NCI-H2029 treated with DMSO at 0.1 percent for 48 hours (cell line): ENCODE data around the gene KRTAP5-5.
"Not testable (repeated sequence)": the region's sequence is repeated elsewhere in the genome, so short reads cannot be mapped to it uniquely, and the experiment has no call there.

Experiments used
- DNase-seq: peaks from one replicate; lab custom pipeline; 2025; lab: John Stamatoyannopoulos, UW

KRTAP5-5 gene

DNA sequence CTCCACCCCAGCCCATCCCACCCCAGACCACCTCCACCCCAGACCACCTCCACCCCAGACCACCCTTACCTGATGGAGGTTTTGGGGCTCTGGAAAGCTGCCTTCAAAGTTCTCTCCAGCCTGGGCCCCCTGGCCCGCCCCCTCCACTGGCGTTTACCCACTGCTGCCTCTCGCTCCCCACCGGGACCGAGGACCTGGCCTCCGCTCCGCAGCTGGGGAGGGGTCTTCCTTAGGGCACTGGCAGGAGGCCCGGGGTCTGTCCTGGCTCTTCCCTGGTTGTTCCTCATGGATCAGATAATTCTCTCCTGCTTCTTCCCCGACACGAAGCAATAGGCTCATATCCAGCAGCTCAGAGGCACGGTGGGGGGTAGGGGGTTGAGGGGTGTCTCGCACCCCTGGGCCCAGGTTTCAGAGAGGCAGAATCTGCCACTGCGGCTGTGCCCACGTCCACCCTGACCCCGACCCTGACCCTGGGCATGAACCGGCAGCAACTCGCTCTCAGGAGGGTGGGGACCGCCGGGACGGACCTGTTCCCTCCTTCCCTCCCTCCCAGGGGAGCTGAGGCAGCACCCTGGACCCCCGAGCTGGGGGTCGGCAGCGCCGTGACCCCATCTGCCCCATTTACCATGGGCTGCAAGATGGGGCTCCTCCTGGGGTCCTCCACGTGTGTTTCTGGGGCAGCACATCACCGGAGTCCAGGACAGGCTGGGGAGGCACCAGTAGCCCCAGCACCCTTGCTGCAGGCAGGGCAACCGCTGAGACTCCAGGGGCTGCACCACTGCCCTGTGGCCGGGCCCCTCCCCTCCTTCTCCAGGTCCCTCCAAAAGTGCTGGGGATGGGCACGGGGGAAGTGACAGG, 12.9 kb downstream of the KRTAP5-5 start:
- DNase-seq, result no peak

DNA sequence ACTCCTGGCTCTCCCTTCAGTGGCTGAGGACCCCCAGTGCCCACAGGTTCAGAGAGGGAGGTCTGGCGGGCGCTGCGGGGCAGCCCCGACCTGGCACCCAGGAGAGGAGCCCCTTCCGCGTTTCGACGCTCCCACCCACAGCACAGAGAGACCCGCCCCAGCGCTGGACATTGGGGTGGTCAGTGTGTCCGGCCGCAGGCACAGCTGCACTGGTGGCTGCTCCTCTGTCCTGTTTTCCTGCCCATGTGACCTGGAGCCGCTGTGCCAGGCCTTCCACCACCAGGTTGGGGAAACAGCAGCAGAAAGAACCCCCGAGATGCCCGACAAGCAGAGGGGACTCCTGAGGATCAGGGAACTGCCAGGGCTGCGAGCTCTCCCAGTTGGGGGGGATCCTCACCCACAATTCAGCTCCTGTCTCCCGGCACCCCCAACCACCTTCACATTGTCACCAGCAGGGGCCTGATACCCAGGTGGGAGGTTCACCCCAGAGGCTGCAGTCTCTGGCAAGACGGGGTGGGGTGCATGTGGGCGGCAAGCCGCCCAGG, 13.6 kb downstream of the KRTAP5-5 start:
- DNase-seq, result no peak

DNA sequence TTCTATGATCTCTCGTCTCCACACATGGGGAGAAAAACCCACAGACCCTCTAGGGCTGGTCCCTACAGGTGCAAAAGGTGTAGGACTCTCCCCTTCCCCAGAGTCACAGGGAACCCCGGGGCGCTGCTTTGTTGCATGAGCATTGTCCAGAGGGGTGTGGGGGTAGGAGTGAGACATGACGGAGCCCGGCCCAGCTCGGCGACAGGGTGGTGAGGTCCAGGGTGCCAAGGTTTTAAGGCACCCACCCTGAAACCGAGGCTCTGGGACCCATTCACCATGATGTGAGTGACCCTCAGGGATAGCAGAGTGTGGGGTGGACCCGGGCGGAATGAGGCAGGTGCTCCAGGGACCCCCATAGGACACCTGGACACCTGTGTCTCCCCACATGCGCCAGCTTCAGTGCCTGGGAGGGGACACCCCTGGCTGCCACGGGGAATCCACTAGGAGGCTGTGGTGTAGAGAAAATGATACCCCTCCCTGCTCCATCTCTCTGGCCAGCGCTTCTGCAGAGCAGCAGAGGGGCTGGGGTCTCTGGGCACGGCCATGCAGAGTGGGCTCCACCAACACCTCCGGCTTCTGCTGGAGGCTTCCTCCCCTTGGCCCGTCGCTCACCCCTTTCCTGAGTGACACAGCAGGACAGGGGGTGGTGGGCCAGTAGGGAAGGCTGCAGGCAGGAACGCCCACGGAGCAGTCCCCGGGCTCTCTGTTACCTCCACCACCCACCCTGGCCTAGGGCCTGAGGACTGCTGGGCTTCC, 15.2 kb downstream of the KRTAP5-5 start:
- DNase-seq, result no peak

DNA sequence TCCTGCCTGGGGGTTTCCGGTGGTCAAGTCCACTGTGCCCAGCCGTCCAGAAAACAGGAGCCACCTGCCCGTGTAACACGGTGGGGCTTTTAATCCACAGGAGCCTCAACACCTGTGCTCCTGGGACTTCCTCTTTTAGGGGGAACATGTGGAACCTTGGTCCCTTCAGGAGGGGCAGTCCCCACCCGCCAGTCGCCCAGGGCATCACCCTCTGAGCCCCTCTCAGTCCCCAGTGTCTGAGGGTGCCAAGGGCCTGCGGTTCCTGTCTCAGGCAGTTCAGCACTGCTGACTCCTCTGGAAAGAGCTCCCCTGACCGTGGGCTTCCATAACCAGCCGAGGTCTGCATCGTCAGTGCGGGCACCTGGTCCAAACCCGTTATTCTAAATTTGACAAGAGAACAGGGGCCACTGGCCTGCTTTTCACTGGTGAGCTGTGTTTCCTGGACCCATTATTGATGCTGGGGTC, 15.8 kb downstream of the KRTAP5-5 start:
- DNase-seq, result no peak

DNA sequence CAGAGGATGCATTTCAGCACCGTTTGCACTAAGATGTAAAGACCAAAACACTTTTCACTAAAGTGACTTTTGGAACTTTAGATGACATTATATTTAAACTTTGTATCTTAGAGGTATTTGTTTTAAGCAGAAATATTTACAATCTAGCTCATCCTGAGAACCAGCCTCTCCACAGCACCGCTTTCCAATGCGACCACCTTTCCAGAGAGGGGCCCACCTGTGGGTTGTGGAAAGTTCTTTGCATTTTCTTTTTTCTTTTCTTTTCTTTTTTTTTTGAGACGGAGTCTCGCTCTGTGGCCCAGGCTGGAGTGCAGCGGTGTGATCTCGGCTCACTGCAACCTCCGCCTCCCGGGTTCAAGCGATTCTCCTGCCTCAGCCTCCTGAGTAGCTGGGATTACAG, 17.0 kb downstream of the KRTAP5-5 start:
- not testable (repeated sequence) for DNase-seq

DNA sequence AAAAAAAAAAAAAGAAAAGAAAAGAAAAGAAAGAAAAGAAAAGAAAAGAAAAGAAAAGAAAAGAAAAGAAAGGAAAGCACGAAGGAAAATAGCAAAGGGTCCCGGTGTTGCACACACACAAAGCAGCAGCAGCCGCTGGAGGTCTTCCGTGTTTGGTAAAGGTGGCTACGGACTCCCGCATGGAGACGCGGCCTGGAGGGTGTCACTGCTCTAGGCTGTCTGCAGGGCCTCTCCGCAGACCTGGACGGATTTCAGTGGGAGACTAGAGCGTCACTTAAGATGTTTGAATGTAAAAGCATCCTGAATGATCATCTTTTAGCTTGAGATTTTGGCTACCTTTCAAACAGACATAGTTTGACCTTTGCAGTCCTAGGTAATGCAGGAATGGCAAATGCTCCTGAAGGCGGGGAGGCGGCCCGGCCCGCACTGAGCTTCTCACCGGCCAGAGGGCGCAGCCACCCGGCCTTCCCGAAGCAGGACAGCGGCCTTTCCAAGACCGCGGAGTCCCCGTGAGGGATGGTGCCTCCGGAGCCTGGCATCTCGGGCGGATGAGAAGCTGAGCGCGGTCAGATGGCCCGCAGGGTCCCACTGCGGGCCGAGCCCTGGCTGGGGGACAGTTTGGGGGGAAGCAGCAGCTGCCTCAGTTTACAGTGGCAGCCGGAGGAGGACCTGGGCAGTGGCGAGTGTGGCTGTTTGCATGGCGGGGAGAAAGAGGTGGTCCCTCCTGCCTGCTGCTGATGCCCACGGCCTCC, 18.5 kb downstream of the KRTAP5-5 start:
- DNase-seq, result no peak

DNA sequence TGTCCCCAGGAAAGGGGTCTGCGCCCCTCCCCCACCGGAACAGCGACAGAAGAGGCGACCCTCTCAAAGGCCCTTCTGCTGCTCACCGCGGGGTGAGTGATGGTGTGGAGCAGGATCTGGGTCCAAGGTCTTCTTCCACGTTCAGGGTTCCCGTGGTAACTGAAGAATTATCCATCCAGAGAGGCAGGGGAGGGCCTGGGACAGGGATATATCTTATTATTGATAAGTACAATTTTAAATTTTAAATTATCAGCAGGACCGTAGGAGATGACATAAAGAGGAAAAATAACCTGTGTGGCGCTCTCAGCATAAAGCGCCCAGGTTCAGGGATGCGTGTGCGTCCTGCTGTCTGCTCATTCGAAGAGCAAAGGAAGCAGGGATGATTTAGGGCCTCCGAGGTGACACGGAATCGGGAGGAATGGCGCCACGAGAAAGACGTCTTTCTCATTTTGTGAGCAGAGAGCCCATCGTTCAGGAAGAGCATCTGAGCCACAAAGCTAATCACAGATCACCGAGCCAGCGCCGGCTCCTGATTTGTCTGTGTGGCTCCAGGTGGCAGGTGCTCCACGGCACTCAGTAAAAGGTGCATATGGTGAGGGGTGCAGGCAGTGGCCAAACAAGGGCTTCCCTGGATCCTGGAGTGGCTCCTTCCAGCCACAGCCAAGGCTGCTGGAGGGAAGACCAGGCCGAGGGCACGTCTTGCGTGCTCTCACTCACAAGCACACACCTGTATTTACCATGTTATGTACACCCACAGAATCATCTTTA, 19.3 kb downstream of the KRTAP5-5 start:
- no peak for DNase-seq

DNA sequence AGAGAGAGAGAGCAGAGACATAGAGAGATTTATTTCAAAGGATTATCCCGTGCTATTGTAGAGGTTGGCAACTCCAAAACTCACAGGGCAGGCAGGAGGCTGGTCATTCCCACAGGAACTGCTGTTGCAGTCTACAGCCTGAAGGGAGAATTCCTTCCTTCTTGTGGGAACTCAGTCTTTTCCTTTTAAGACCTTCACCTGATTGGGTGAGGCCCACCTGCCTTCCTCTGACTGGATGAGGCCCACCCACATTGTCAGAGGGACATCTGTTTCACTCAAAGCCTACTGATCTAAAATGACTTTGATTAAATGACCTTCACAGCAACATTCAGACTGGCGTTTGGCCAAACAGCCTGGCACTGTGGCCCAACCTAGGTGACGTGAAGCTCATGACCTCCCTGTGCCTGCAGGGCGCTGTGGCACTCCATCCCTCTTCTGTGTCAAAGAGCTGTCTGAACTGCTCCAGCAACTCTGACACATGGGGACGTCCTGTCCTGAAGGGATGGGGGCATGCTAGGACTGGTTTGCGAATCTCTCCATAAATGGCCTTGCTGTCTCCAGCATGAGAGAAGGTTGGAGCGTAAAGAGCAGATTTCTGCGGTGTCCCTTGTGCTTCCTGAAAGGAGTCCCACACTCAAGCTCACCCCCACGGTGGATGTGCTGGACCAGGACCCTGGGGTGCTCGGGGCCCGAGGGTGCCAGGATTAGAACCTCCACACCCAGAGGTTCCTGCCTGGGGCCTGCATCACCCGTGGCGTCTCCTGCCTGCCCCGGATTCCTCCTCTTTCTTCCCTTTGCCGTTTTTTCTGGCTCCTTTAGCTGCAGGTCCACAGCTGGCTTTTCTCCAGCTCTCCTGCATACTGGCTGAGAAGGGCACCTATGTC, 20.7 kb downstream of the KRTAP5-5 start:
- DNase-seq, result no peak

DNA sequence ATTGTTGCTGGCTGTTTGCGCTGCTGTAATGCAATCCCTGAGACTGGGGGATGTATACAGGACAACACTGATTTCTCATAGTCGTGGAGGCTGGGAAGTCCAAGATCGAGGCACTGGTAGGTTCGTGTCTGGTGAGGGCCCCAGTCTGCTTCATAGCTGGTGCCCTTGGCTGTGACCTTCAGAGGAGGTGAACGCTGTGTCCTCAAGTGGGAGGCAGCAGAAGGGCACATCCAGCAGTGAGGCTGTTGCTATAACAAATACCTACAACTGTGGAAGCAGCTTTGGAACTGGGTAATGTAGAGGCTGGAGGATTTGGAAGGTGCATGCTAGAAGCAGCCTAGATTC, 21.3 kb downstream of the KRTAP5-5 start:
- peak; percentile 50 for DNase-seq

DNA sequence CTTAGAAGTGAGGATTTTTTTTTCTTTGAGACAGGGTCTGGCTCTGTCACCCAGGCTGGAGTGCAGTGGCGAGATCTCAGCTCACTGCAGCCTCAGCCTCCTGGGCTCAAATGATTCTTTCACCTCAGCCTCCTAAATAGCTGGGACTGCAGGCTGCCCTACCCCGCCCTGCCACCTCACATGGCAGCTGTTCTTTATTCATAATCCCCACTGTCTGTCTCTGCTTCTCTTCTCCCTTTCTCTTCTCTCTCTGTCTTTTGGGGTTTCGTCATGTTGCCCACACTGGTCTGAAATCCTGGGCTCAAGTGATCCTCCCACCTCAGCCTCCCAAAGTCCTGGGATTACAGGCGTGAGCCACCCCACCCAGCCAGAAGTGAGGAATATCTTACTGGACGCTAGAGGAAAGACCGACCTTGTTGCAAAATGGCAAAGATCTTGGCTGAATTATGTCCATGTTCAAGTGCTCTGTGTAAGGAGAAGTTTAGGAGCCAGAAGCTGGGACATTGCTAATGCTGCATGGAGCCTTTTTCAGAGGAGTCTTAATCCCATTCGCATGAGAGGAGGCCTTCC, 21.9 kb downstream of the KRTAP5-5 start:
- DNase-seq, result no peak

DNA sequence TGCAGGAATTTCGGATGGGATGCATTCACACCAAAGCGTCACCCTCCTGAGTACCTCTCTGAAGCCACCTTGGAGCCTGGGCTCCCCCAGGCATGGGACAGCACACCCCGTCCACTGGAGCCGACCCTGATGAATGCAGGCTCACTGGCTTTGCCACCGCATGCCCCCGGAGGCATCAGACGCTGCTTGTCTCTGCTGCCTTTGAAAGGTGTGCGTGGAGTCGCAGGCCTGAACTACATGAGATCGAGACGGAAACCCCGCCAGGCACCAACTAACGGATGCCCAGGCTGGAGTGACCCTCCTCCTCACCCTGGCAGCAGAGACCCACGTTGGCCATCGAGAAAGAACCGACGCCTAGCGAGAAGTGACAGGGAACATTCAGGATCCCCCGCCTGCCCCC, 22.5 kb downstream of the KRTAP5-5 start:
- DNase-seq, result no peak

DNA sequence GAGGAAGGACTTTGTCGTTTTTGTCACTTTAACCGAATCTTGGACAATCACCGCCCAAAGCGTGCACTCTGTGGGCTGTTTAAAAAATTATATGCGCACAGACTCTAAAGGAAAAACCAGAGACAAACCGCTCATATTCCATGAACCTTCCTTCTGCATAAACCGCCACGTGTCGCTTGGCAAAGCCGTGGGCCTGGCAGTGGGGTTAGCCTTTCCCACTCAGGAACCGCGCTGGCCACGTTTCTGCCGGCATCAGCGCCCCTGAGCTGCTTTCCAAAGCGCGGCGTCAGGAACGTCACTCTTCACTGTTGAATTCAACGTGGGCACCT, 22.8 kb downstream of the KRTAP5-5 start:
- DNase-seq, result no peak

DNA sequence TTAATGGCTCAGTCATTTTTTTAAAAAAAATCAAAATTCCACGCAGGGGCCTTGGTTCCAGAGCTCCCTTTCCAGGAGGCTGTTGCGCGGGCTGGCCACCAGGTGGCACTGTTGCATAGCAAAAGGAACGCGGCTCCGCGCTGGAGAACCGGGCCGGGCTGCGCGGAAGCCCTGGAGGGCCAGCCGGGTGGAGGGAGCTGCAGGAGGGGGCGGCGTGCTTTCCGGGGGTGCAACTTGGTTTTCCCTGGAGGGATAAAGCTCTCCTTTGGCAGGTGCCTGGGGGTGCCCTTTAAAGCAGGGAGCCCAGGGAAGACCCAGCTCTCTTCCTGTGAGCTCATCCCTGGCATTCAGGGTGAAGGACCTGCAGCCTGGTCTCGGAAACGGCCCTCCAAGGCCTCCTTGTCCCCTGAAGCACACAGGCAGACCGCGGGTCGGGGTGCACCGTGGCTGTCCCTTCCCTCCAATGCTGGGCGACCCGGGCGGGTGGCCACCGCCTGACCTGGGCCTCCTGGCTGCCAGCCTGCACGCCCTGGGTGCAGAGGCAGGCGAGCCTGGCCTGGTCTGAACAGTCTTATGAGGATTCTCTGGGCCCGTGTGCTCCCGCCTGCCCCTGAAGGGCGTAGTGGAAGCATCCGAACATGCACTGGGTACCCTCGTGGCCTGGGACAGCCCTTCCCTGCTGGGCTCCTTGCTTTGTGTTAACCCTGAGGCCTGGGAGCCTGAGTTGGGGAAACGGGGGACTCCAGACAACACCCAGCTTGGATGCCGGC, 23.4 kb downstream of the KRTAP5-5 start:
- no peak for DNase-seq

DNA sequence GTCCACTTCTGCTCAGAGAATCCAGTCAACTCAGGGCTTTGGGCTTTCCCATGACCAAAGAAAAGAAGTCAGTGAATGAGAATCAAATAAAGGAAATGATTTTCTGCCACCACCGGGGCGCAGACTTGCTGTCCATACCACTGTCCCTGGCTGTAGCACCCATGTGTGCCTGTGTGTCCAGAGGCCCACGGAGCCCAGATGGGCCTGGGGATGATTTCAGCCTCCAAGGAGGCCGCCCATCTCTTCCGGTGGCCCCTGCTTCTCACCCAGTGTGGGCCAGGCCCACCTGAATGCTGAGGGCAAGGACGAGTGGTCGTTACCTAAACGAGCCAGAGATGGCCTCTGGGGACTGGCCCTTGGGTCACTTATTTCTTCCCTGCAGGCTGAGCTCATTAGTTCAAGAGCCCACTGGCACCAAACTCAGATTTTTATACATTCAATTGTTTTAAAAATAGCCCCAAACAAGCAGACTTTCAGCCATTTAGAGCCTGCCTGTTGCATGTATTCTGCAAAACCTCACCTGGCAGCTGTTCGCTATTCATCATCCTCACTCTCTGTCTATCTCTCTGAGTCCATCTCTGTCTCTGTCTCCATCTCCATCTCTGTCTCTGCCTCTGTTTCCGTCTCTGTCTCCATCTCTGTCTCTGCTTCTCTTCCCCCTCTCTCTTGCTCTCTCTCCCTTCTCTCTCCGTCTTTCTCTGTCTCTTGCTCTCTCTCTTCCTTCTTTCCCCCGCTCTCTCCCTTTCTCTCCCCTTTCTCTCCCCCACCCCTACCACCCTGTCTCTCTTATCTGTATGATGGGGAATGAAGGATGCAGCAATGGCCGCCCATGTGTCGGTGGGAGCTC, 24.2 kb downstream of the KRTAP5-5 start:
- no peak for DNase-seq

DNA sequence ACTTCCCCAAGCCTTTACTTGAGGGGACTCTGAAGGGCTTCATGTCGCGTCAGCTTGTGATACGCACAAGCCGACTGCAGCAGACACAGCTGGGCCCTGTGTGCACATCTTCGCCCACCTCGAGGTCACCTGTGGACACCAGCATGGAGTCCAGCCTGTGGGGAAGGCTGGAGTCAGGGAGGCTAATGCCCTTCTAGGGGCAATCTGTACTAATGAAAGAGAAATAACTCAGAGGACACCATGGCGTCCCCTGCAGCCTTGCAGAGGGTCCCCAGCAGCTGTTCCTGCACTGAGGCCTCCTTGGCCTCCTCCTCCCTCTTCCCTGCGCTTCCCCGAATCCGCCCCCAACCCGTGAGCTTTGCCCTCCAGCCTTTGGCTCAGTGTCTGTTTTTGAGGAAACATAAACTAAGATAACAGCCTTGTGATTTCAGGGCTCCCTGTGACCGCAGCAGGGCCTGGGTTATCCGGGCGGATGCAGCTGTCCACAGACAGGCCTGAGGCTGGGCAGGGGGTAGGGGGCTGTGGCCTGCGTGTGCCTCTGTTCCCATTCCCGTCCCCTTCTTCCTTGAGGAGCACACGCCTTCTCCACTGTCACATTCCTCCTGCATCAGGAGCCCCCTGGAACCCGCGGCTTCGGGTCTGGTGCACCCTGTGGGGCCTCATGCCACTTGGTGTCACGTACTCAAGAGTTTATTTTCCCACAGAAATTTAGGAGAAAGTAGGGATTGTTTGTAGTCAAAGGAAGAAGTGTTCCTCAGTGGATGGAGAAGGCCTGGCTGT, 25.0 kb downstream of the KRTAP5-5 start:
- DNase-seq, result no peak

DNA sequence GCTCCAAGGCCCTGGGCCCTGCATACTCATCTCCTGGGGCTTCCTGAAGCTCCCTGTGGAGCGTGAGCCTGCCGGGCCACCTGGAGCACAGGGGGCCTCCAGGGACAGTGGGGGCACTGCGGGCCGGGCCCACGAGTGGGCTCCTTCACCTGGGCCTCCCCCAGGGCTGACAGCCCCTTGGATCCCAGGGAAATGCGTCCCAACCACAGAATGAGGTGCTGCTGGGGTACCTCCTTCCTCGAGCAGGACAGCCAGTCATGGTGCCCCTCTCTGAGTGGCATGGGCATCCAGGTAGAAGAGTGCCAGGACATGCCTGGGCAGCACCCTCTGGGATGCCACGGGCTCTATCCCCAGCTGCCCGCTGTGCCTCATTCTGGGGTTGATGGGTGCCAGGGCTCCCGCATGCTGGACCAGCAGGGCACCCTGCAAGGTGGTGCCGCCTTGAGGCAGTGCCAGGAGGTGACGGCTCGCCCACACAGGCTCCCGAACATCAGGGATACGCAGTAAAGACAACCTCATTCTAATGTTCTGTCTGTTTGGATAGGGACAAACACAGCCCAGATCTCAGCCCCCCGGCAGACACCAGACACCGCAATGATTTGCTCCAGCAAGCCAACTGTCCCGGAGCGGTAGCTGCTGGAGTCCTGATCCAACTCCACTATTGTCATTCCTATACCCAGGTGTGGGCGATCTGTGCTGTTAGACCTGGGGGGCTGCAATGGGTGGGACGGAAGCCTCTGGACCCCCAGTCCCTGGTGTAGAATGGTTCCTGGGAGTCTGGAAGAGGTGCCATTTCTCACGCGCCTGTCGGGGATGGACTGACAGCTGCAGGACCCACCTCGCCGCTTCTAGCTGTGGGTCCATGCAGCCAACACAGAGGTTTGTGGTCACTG, 25.8 kb downstream of the KRTAP5-5 start:
- DNase-seq, result no peak

DNA sequence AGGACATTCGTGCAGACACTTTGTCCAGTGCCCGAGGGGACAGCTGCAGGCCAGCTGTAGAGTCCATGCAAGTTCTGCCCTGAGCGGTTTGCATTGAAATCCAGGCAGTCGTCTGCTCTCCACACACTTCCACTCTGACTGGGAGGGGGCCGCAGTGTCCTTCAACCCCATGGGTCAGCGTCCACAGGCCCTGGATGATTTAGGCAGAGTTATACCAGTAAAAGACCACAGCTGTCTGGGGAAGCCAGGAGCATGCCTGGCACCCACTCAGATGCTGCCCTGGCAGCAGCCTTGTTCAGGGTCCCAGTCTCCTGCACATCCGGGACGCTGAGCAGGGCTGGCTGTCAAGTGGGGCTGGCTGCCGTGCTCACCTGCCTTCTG, 26.5 kb downstream of the KRTAP5-5 start:
- DNase-seq, result no peak
